HepG2 (cell line): Measurements from ENCODE around the gene GRM2. TPM values are rescaled to one million over a fixed set of nuclear protein-coding genes. Genes with fewer than 3 reads are reported as not detected.
A peak's percentile ranks its signal among the peaks of the same experiment; 100 is the strongest.

Source experiments
- EHMT2 ChIP-seq: fragments of 200-600 bp; sonication (generic); IDR thresholded peaks from 2 replicates; pipeline ENCODE4 v1.7.0; 2017; ENCODE audit warnings: antibody characterized with exemption, low read depth, low read length, borderline replicate concordance
- ELF4 ChIP-seq: sonication (generic); formaldehyde crosslinking; IDR thresholded peaks from 2 replicates; pipeline ENCODE4 v1.5.0; 2020; ENCODE audit warnings: missing genetic modification reagents, mild to moderate bottlenecking, moderate library complexity, borderline replicate concordance
- EZH2 ChIP-seq: conservative IDR thresholded peaks from 2 replicates; pipeline ENCODE4 v1.6.1; 2012; ENCODE audit warnings: mild to moderate bottlenecking, low read depth, low read length, moderate library complexity
- FIP1L1 ChIP-seq: fragments of 200-400 bp; formaldehyde crosslinking; IDR thresholded peaks from 2 replicates; pipeline ENCODE4 v1.6.1; 2018; ENCODE audit warnings: low read depth, mild to moderate bottlenecking, low read length, moderate library complexity, borderline replicate concordance; ENCODE audit not compliant: insufficient read depth
- GZF1 ChIP-seq: sonication (generic); formaldehyde crosslinking; IDR thresholded peaks from 2 replicates; pipeline ENCODE4 v1.5.1; 2020; ENCODE audit warnings: mild to moderate bottlenecking, missing genetic modification reagents
- HDAC1 ChIP-seq: sonication (generic); formaldehyde crosslinking; IDR thresholded peaks from 2 replicates; pipeline ENCODE4 v1.5.1; 2020; ENCODE audit warnings: mild to moderate bottlenecking, missing genetic modification reagents
- MBNL3 ChIP-seq: fragments of 250-450 bp; sonication (Bioruptor Pico); conservative IDR thresholded peaks from 2 replicates; pipeline ENCODE4 v1.8.0; 2022; ENCODE audit warnings: mild to moderate bottlenecking, inconsistent platforms
- PTBP1 ChIP-seq: fragments of 200-400 bp; formaldehyde crosslinking; IDR thresholded peaks from 2 replicates; pipeline ENCODE4 v1.6.1; 2018; ENCODE audit warnings: low read length, low read depth; ENCODE audit not compliant: poor library complexity, severe bottlenecking
- SOX5 ChIP-seq: IDR thresholded peaks from 2 replicates; pipeline ENCODE4 v1.6.1; 2016; ENCODE audit warnings: borderline replicate concordance
- ZFP90 ChIP-seq: sonication (generic); formaldehyde crosslinking; IDR thresholded peaks from 2 replicates; pipeline ENCODE4 v1.8.0; 2022; ENCODE audit warnings: missing genetic modification reagents, mild to moderate bottlenecking, inconsistent platforms, borderline replicate concordance
- ZNF138 ChIP-seq: sonication (generic); formaldehyde crosslinking; IDR thresholded peaks from 2 replicates; pipeline ENCODE4 v1.5.0; 2020; ENCODE audit warnings: mild to moderate bottlenecking, low read depth, missing genetic modification reagents
- ZNF230 ChIP-seq: sonication (generic); formaldehyde crosslinking; IDR thresholded peaks from 2 replicates; pipeline ENCODE4 v1.4.0; 2020; ENCODE audit warnings: mild to moderate bottlenecking, missing genetic modification reagents
- ZNF256 ChIP-seq: sonication (generic); formaldehyde crosslinking; conservative IDR thresholded peaks from 2 replicates; pipeline ENCODE4 v1.4.0; 2020; ENCODE audit warnings: missing genetic modification reagents
- ZNF326 ChIP-seq: sonication (generic); formaldehyde crosslinking; IDR thresholded peaks from 2 replicates; pipeline ENCODE4 v1.4.0; 2020; ENCODE audit warnings: missing genetic modification reagents, borderline replicate concordance
- ZNF329 ChIP-seq: sonication (generic); formaldehyde crosslinking; IDR thresholded peaks from 2 replicates; pipeline ENCODE4 v1.9.0; 2021; ENCODE audit warnings: low read depth, mild to moderate bottlenecking, missing genetic modification reagents
- ZNF546 ChIP-seq: sonication (generic); formaldehyde crosslinking; conservative IDR thresholded peaks from 2 replicates; pipeline ENCODE4 v1.8.1; 2023; ENCODE audit warnings: mild to moderate bottlenecking, missing genetic modification reagents
- ZNF678 ChIP-seq: sonication (generic); formaldehyde crosslinking; IDR thresholded peaks from 2 replicates; pipeline ENCODE4 v1.4.0; 2020; ENCODE audit warnings: mild to moderate bottlenecking, missing genetic modification reagents
- polyA plus RNA-seq, 8 experiments: library from polyadenylated mRNA; depleted of rRNA in 3 of 8; stranded (reverse) in 7 of 8; unstranded in 1 of 8; fragments of >200 nt; fragmentation: Illumina TruSeq in 4 of 8; extraction: Trizol in 4 of 8; gene quantifications; 2 replicates each; pipeline versions ENCODE4 v1.2.1 to v1.2.3, GENCODE V29; 2011 to 2016; ENCODE audit warnings: low read depth in 4 of 8, missing spikeins in 1 of 8, mixed read lengths in 1 of 8; ENCODE audit not compliant: insufficient read depth in 1 of 8
- total RNA-seq, 5 experiments: library from RNA; depleted of rRNA; stranded (reverse); fragments of >200 nt; fragmentation: Illumina TruSeq; extraction: Trizol; gene quantifications; 2 replicates each; pipeline ENCODE4 v1.2.3, GENCODE V29; 2016; ENCODE audit warnings: low read depth in 1 of 5
- TF ChIP-seq, protein P1 (sequence below): sonication (generic); formaldehyde crosslinking; IDR thresholded peaks from 2 replicates; pipeline ENCODE4 v1.4.0; 2020; ENCODE audit warnings: mild to moderate bottlenecking, missing genetic modification reagents, borderline replicate concordance
- TF ChIP-seq, protein P2 (sequence below): sonication (generic); formaldehyde crosslinking; IDR thresholded peaks from 2 replicates; pipeline ENCODE4 v1.5.1; 2020; ENCODE audit warnings: mild to moderate bottlenecking, missing genetic modification reagents, borderline replicate concordance
- TF ChIP-seq, protein P3 (sequence below): IDR thresholded peaks from 2 replicates; pipeline ENCODE4 v1.6.1; 2018; ENCODE audit warnings: missing genetic modification reagents
- TF ChIP-seq, protein P4 (sequence below): sonication (generic); formaldehyde crosslinking; IDR thresholded peaks from 2 replicates; pipeline ENCODE4 v1.4.0; 2020; ENCODE audit warnings: missing genetic modification reagents, borderline replicate concordance

The GRM2 gene
- total and polyA plus RNA-seq, 2 of the 13 experiments (the other 11 are each of a cell fraction or from before 2014, with no cell fraction given) = 0.04 to 0.07 TPM

DNA sequence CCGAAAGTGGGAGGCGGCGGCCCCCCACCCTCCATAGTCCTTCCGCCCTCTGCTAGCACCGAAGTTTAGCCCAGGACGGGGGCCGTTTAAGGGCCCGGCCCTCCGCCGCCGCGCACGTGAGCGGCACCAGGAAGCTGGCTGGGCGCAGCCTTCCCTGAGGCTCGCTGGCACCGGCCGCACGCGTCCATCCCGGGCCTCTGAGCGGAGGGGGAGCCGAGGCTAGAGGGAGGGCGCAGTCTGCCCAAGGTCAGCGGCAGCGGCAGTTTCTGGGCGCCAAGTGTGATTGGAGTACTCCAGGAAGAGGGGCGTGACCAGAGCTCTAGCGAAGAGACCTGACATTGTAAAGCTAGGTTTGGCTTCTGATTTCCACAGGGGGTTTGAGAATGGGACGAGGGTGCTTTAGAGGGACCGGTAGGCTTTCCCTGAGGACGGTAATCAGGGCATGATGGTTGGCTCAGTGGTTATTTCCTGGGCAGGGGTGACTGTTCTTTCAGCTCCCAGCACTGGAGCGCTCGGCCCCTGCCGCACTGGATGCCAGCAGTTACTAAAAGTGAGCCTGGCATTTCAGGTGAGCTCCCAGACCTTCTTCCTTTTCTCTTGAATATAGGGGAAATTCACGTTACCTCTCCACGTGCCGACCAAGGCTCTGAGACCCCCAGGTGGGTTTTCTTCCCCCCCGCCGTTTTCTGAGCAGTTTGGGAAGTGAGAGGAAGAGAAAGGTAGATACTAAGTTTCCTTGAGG, 35.0 kb upstream of the GRM2 start (continued):
- TF ChIP-seq, protein P1, sequence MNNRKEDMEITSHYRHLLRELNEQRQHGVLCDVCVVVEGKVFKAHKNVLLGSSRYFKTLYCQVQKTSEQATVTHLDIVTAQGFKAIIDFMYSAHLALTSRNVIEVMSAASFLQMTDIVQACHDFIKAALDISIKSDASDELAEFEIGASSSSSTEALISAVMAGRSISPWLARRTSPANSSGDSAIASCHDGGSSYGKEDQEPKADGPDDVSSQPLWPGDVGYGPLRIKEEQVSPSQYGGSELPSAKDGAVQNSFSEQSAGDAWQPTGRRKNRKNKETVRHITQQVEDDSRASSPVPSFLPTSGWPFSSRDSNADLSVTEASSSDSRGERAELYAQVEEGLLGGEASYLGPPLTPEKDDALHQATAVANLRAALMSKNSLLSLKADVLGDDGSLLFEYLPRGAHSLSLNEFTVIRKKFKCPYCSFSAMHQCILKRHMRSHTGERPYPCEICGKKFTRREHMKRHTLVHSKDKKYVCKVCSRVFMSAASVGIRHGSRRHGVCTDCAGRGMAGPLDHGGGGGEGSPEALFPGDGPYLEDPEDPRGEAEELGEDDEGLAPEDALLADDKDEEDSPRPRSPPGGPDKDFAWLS = no peak
- TF ChIP-seq, protein P2, sequence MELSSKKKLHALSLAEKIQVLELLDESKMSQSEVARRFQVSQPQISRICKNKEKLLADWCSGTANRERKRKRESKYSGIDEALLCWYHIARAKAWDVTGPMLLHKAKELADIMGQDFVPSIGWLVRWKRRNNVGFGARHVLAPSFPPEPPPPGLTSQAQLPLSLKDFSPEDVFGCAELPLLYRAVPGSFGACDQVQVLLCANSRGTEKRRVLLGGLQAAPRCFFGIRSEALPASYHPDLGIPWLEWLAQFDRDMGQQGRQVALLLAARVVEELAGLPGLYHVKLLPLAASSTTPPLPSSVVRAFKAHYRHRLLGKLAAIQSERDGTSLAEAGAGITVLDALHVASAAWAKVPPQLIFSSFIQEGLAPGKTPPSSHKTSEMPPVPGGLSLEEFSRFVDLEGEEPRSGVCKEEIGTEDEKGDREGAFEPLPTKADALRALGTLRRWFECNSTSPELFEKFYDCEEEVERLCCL (CRISPR knock-in tag) = no peak
- TF ChIP-seq ZNF256 (CRISPR knock-in tag) = no peak
- no peak for TF ChIP-seq EHMT2
- no peak for TF ChIP-seq SOX5 (CRISPR knock-in tag)
- no peak; the same call in 1 of the 2 replicates for TF ChIP-seq ZNF329
- peak; percentile 22; the same call in 1 of the 2 replicates for TF ChIP-seq ZFP90 (CRISPR knock-in tag)
- no peak for TF ChIP-seq ZNF326 (CRISPR knock-in tag)
- TF ChIP-seq, protein P3, sequence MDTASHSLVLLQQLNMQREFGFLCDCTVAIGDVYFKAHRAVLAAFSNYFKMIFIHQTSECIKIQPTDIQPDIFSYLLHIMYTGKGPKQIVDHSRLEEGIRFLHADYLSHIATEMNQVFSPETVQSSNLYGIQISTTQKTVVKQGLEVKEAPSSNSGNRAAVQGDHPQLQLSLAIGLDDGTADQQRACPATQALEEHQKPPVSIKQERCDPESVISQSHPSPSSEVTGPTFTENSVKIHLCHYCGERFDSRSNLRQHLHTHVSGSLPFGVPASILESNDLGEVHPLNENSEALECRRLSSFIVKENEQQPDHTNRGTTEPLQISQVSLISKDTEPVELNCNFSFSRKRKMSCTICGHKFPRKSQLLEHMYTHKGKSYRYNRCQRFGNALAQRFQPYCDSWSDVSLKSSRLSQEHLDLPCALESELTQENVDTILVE (CRISPR knock-in tag) = peak; percentile 59; the same call in 1 of the 2 replicates
- no peak for TF ChIP-seq ELF4 (CRISPR knock-in tag)
- TF ChIP-seq EZH2 = no peak
- no peak for TF ChIP-seq ZNF138 (CRISPR knock-in tag)
- TF ChIP-seq FIP1L1 = no peak
- TF ChIP-seq ZNF546 (CRISPR knock-in tag) = no peak
- TF ChIP-seq PTBP1 = no peak
- TF ChIP-seq GZF1 (CRISPR knock-in tag) = no peak
- TF ChIP-seq ZNF678 = no peak
- no peak for TF ChIP-seq MBNL3 (CRISPR knock-in tag)
- TF ChIP-seq HDAC1 (CRISPR knock-in tag) = peak; percentile 63
- TF ChIP-seq, protein P4, sequence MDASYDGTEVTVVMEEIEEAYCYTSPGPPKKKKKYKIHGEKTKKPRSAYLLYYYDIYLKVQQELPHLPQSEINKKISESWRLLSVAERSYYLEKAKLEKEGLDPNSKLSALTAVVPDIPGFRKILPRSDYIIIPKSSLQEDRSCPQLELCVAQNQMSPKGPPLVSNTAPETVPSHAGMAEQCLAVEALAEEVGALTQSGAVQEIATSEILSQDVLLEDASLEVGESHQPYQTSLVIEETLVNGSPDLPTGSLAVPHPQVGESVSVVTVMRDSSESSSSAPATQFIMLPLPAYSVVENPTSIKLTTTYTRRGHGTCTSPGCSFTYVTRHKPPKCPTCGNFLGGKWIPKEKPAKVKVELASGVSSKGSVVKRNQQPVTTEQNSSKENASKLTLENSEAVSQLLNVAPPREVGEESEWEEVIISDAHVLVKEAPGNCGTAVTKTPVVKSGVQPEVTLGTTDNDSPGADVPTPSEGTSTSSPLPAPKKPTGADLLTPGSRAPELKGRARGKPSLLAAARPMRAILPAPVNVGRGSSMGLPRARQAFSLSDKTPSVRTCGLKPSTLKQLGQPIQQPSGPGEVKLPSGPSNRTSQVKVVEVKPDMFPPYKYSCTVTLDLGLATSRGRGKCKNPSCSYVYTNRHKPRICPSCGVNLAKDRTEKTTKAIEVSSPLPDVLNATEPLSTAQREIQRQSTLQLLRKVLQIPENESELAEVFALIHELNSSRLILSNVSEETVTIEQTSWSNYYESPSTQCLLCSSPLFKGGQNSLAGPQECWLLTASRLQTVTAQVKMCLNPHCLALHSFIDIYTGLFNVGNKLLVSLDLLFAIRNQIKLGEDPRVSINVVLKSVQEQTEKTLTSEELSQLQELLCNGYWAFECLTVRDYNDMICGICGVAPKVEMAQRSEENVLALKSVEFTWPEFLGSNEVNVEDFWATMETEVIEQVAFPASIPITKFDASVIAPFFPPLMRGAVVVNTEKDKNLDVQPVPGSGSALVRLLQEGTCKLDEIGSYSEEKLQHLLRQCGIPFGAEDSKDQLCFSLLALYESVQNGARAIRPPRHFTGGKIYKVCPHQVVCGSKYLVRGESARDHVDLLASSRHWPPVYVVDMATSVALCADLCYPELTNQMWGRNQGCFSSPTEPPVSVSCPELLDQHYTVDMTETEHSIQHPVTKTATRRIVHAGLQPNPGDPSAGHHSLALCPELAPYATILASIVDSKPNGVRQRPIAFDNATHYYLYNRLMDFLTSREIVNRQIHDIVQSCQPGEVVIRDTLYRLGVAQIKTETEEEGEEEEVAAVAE = 0 out of 2 replicates have a peak, but pooled peaks have one; percentile 32
- TF ChIP-seq ZNF230 (CRISPR knock-in tag) = 0 out of 2 replicates have a peak, but pooled peaks have one; percentile 48
